HUES6 (cell line): Measurements from ENCODE around the gene G2E3.
"Not testable (repeated sequence)": the region's sequence is repeated elsewhere in the genome, so short reads cannot be mapped to it uniquely, and the experiment has no call there.

Experiments used
- H3K27ac ChIP-seq: 2 replicates; pipeline ENCODE4 v1.7.0; 2013; ENCODE audit warnings: low read depth, mild to moderate bottlenecking, low read length, inconsistent platforms
- H3K27me3 ChIP-seq: 2 replicates; pipeline ENCODE4 v1.6.1; 2013; ENCODE audit warnings: low read length; ENCODE audit not compliant: control insufficient read depth, insufficient read depth
- H3K36me3 ChIP-seq: 2 replicates; pipeline ENCODE4 v1.6.1; 2013; ENCODE audit warnings: low read length; ENCODE audit not compliant: control insufficient read depth, insufficient read depth
- H3K4me1 ChIP-seq: 2 replicates; pipeline ENCODE4 v1.6.1; 2013; ENCODE audit warnings: low read length; ENCODE audit not compliant: control insufficient read depth, insufficient read depth
- H3K4me3 ChIP-seq: 2 replicates; pipeline ENCODE4 v1.5.1; 2013; ENCODE audit warnings: low read depth, low read length
- H3K9ac ChIP-seq: one replicate; pipeline ENCODE4 v1.6.1; 2013; ENCODE audit warnings: mild to moderate bottlenecking, low read length
- H3K9me3 ChIP-seq: 2 replicates; pipeline ENCODE4 v1.6.1; 2013; ENCODE audit warnings: low read depth, low read length; ENCODE audit not compliant: control insufficient read depth, insufficient read depth

Gene G2E3

DNA sequence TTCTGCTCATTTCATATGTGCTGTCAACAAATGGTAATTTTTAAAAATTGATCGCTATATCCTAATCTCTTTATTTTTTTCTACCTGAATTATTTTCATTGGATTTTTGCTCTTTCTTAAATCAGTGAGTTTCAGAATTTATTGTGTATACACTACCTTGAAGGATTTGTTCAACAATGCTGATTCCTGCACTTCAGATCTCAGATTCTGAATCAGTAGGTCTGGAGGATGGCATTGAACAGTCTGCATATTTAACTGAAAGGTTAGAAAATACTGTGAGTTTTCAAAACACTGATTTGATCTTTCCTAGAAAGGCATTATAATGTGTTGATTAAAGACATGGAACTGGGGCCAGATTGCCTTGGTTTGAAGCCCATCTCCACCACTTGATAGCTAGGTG lies 1.6 kb downstream of the G2E3 start:
- Histone ChIP-seq H3K4me3 (peak overlapping the region; percentile 98), H3K27ac (no peak overlapping the region), H3K9ac (no peak overlapping the region)

DNA sequence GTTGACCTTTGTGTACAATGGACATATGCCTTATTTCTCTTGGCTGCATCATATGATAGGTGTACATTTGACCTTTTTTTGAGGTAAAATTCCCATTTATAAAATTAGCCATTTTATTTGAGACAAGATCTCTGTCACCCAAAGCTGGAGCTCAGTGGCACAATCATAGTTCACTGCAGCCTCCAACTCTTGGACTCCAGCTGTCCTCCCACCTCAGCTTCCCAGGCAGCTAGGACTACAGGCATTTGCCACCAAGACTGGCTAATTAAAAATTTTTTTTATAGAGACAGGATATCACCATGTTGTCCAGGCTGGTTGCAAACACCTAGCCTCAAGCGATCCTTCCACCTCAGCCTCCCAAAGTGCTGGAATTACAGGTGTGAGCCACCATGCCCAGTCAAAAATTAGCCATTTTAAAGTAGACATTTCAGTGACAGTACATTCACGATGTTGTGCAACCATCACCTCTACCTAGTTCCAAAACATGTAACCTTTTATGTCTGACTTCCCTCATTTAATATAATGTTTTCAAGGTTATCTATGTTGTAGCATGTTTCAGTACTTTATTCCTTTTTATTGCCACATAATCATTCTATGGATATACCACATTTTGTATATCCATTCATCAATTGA lies 5.4 kb downstream of the G2E3 start:
- H3K9ac ChIP-seq, result no peak overlapping the region
- no peaks in the 10 kb centered on the region for H3K27me3 ChIP-seq
- no peak overlapping the region for H3K4me3 ChIP-seq
- H3K9me3 ChIP-seq, result peaks cover 3% of the 10 kb centered on the region; the same call in 1 of the 2 replicates
- peaks cover 8% of the 10 kb centered on the region for H3K4me1 ChIP-seq
- H3K27ac ChIP-seq, result no peak overlapping the region
- peaks cover 26% of the 10 kb centered on the region for H3K36me3 ChIP-seq

More for the DNA sequence above, 1.6 kb downstream of the G2E3 start:
- H3K9me3 ChIP-seq, result no peaks in the 10 kb centered on the region
- no peaks in the 10 kb centered on the region for H3K27me3 ChIP-seq
- H3K4me1 ChIP-seq, result peaks cover 15% of the 10 kb centered on the region
- peaks cover 22% of the 10 kb centered on the region for H3K36me3 ChIP-seq

DNA sequence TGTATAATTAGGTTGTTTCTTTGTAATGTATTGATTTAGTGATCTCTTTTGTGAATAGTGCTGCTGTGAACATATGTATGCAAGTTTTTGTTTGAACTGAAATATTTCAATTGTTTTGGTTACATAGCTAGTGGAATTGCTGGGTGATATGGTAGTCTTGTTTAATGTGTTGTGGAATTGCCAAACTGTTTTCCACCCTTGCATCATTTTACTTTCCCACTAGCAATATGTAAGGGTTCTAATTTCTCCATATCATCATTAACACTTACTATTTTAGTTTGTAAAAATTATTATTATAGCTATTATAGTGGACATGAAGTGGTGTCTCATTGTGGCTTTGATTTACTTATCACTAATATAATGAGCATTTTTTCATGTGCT lies 5.9 kb downstream of the G2E3 start:
- no peaks in the 10 kb centered on the region for H3K27me3 ChIP-seq
- H3K9me3 ChIP-seq, result peaks cover 3% of the 10 kb centered on the region; the same call in 1 of the 2 replicates
- no peak overlapping the region for H3K4me3 ChIP-seq
- peaks cover 11% of the 10 kb centered on the region for H3K4me1 ChIP-seq
- no peak overlapping the region for H3K9ac ChIP-seq
- peaks cover 26% of the 10 kb centered on the region for H3K36me3 ChIP-seq
- H3K27ac ChIP-seq, result no peak overlapping the region

DNA sequence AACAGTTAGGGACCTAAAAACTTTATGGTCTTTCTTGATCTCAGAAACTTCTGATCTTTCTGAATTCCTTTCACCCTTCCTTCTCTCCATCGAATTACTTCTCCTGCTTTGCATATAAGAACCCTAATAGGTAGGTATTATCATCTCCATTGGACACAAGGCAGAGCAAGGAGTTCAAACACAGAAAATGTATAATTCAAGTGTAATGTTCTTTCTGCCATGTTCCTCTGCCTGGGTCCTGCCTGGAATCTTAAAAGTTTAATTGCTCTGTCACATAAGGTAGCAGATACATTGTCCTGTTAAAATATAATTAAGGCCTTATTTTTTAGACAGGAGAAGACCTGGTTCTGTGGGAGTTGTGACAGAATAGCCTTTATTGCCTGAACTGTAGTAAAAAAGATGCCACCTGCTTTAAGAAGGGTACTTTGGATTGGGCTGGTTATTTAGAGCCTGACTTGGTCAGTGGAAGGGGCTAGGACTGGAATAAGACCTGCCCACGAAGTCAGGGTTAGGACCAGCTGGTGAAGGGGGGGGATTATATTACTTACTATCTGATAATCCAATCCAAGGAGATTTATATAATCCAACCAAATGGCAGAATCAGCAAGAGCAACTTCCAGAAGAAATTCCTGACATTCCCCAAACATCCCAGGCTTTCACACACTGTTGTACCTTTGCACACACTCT lies 10.4 kb downstream of the G2E3 start:
- H3K27ac ChIP-seq, result no peak overlapping the region
- H3K27me3 ChIP-seq, result no peaks in the 10 kb centered on the region
- peaks cover 3% of the 10 kb centered on the region; the same call in 1 of the 2 replicates for H3K9me3 ChIP-seq
- H3K36me3 ChIP-seq, result peaks cover 5% of the 10 kb centered on the region; the same call in 1 of the 2 replicates
- H3K4me3 ChIP-seq, result no peak overlapping the region
- no peak overlapping the region for H3K9ac ChIP-seq
- peaks cover 16% of the 10 kb centered on the region for H3K4me1 ChIP-seq

DNA sequence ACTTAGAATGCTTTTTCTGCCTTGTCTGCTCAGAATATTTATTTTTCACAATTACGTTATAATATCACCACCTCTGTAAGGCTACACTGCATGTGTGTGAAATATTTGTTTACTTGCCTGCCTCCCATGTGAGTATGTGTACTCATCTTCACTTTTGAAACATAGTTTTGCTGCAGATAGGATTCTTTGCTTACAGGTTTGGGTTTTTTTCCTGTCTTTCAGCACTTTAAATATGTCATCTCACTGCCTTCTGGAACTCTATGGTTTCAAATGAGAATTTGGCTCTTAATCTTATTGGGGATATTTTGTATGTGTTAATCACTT lies 10.9 kb downstream of the G2E3 start:
- no peaks in the 10 kb centered on the region for H3K27me3 ChIP-seq
- peaks cover 21% of the 10 kb centered on the region for H3K4me1 ChIP-seq
- no peak overlapping the region for H3K4me3 ChIP-seq
- no peak overlapping the region for H3K9ac ChIP-seq
- H3K9me3 ChIP-seq, result peaks cover 3% of the 10 kb centered on the region; the same call in 1 of the 2 replicates
- H3K27ac ChIP-seq, result no peak overlapping the region
- H3K36me3 ChIP-seq, result peaks cover 4% of the 10 kb centered on the region; the same call in 1 of the 2 replicates

DNA sequence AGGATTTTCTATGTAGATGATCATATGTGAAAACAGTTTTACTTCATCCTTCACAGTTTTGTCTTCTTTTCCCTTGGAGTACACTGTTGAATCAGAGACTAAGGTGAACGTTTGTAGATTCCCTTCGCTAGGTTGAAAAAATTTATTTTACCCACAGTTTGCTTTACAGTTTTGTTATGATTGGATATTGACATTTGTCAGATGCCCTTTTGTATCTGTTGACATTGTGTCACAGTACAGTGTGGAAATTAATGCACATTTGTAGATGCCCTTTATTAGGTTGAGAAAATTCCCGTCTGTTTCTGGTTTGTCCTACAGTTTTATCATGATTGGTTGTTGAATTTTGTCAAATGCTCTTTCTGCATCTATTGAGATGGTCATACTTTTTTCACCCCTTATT lies 13.3 kb downstream of the G2E3 start:
- Histone ChIP-seq H3K9me3 (no peaks in the 10 kb centered on the region; the same call in 1 of the 2 replicates), H3K9ac (no peak overlapping the region), H3K27ac (no peak overlapping the region), H3K4me3 (no peak overlapping the region), H3K27me3 (no peaks in the 10 kb centered on the region), H3K36me3 (no peaks in the 10 kb centered on the region), H3K4me1 (peaks cover 31% of the 10 kb centered on the region)

DNA sequence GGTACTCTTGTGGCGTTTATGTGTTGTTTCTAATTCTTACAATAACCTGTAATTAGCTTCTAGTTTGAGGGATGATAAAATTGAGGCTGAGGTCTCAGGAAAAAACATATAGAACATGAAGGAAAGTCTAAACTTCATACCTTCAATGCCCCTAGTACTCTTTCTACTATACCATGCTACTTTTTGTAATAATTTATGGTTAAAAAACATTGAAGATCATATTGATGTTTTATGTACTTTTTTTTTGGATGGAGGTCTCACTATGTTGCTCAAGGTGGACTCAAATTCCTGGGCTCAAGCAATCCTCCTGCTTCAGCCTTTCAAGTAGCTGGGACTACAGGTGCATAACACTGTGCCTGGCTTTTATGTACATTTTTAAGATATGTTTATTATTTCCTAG lies 13.8 kb downstream of the G2E3 start:
- Histone ChIP-seq H3K4me1 (peaks cover 35% of the 10 kb centered on the region), H3K36me3 (no peaks in the 10 kb centered on the region), H3K27me3 (no peaks in the 10 kb centered on the region), H3K4me3 (no peak overlapping the region), H3K9me3 (no peaks in the 10 kb centered on the region; the same call in 1 of the 2 replicates), H3K27ac (no peak overlapping the region), H3K9ac (no peak overlapping the region)

DNA sequence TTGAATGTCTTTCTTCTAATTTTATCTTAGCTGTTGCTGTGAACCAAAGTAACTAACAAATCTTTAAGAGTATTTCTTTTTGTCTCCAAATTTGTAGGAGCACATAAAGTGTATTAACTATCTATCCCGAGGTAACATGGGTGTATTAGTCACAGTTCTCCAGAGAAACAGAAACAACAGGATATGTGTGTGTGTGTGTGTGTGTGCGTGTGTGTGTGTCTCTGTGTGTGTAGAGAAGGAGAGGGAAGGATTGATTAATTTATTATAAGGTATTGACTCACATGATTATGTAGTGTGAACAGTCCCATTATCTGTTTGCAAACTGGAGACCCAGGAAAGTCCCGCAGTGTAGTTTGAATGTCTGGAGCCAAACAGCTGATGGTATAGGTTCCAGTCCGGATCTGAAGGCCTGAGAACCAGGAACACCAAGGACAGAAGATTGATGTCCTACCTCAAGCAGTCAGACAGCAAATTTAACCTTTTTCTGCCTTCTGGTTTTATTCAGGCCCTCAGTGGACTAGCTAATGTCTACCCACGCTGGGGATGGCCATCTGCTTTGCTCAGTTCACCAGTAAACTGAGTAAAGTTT lies 14.4 kb downstream of the G2E3 start:
- Histone ChIP-seq H3K4me3 (no peak overlapping the region), H3K36me3 (no peaks in the 10 kb centered on the region), H3K4me1 (peaks cover 35% of the 10 kb centered on the region), H3K27me3 (no peaks in the 10 kb centered on the region), H3K9ac (no peak overlapping the region), H3K9me3 (no peaks in the 10 kb centered on the region; the same call in 1 of the 2 replicates), H3K27ac (no peak overlapping the region)

DNA sequence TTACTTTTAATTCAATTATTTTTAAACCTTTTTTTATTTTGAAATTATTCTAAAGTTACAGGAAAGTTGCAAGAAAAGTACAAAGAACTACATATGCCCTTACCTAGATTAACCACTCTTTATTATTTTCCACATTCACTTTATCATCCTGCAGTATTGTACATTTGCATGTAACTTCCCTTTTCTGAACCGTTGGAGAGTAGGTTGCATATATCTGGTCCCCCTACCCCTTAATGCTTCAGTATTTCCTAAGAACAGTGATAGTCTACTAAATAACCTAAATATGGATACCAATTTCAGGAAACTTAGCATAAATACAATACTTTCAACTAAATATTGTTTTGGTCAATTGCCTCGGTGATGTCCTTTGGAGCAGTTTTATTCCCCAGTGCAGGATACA lies 15.0 kb downstream of the G2E3 start:
- no peaks in the 10 kb centered on the region for H3K36me3 ChIP-seq
- H3K9me3 ChIP-seq, result no peaks in the 10 kb centered on the region; the same call in 1 of the 2 replicates
- H3K4me3 ChIP-seq, result no peak overlapping the region
- H3K9ac ChIP-seq, result no peak overlapping the region
- H3K27ac ChIP-seq, result no peak overlapping the region
- no peaks in the 10 kb centered on the region for H3K27me3 ChIP-seq
- H3K4me1 ChIP-seq, result peaks cover 35% of the 10 kb centered on the region

DNA sequence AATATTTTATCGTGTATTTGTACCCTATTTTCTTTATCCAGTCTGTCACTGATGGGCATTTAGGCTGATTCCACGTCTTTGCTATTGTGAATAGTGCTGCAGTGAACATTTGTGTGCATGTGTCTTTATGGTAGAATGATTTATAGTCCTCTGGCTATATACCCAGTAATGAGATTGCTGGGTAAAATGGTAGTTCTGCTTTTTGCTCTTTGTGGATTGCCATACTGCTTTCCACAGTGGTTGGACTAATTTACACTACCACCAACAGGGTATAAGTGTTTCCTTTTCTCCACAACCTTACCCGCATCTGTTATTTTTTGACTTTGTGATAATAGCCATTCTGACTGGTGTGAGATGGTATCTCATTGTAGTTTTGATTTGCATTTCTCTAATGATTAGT lies 15.8 kb downstream of the G2E3 start:
- not testable (repeated sequence) for H3K9ac ChIP-seq, H3K27ac ChIP-seq, H3K9me3 ChIP-seq, H3K4me3 ChIP-seq, H3K27me3 ChIP-seq, H3K36me3 ChIP-seq
- H3K4me1 ChIP-seq, result peaks cover 33% of the 10 kb centered on the region

DNA sequence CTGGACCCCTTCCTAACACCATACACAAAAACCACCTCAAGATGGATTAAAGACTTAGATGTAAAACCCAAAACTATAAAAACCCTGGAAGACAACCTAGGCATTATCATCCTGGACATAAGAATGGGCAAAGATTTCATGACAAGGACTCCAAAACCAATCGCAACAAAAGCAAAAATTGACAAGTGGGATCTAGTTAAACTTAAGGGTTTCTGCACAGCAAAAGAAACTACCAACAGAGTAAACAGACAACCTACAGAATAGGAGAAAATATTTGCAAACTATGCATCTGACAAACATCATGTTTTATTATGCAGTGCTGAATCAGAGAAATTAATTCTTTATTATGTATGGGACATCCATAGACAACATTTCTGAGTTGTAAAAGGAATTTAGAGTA lies 17.4 kb downstream of the G2E3 start:
- H3K27me3 ChIP-seq, H3K36me3 ChIP-seq, H3K4me3 ChIP-seq: not testable (repeated sequence)

More for the DNA sequence above, 17.4 kb downstream of the G2E3 start:
- peaks cover 30% of the 10 kb centered on the region; the same call in 1 of the 2 replicates for H3K4me1 ChIP-seq
- H3K9me3 ChIP-seq, H3K27ac ChIP-seq, H3K9ac ChIP-seq: not testable (repeated sequence)
